GM12891 (cell line): ENCODE results near the gene POLD2.

ENCODE experiments used
- PAX5 ChIP-seq: IDR thresholded peaks from 2 replicates; pipeline ENCODE4 v1.6.1; 2011; ENCODE audit warnings: low read length, moderate library complexity, mild to moderate bottlenecking; ENCODE audit not compliant: insufficient read depth, severe bottlenecking
- POLR2A ChIP-seq: IDR thresholded peaks from 2 replicates; pipeline ENCODE4 v1.6.1; 2011; ENCODE audit warnings: low read depth, low read length, control low read depth
- POLR2AphosphoS5 ChIP-seq: IDR thresholded peaks from 2 replicates; pipeline ENCODE4 v1.6.1; 2011; ENCODE audit warnings: low read depth, low read length, control low read depth
- POU2F2 ChIP-seq: IDR thresholded peaks from 2 replicates; pipeline ENCODE4 v1.6.1; 2011; ENCODE audit warnings: low read depth, mild to moderate bottlenecking, control low read depth, low read length, moderate library complexity
- SPI1 ChIP-seq: IDR thresholded peaks from 2 replicates; pipeline ENCODE4 v1.6.1; 2011; ENCODE audit warnings: low read depth, low read length, control low read depth
- TAF1 ChIP-seq: IDR thresholded peaks from 2 replicates; pipeline ENCODE4 v1.6.1; 2011; ENCODE audit warnings: low read depth, low read length, control low read depth

DNA sequence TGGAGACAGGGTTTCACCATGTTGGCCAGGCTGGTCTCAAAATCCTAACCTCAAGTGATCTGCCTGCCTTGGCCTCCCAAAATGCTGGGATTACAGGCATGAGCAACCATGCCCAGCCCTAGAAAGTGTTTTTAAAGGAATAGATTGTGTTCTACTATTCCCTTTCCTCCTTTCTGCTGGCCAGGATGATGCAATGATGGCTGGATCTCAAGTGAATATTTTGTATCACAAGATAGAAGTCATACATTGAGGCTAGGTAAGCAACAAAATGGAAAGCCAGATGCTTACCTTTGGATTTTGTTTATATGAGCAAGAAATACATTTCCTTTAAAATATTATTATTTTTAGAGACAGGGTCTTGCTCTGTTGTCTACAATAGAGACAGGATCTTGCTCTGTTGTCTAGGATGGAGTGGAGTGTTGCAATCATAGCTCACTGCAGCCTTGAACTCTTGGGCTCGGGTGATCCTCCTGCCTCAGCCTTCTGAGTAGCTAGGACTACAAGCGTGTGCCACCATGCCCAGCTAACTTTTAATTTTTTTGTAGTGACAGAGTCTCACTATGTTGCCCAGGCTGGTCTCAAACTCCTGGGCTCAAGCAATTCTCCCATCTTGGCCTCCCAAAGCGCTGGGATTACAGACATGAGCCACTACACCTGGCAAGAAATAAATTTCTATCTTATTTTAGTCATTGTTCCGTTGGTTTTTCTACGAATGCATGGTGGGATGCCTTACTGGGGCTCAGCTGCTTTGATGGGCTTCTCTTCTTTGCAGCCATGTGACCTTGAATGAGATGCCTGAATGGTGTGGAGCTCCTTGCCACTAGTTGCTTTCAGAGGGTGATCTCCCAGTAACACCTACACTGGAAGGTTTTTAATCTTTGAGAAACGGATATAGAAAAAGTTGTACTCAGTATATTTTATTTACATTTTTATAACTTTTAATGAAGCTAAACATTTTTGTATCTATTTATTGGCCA lies 25.0 kb downstream of the POLD2 start:
- no peak for TF ChIP-seq POLR2A
- no peak for TF ChIP-seq POLR2AphosphoS5
- no peak for TF ChIP-seq TAF1
- TF ChIP-seq PAX5, result no peak
- TF ChIP-seq SPI1, result no peak
- no peak for TF ChIP-seq POU2F2
